Kidney (tissue), 14 donors: Measurements from ENCODE around the gene PADI1. TPM values are rescaled to one million over a fixed set of nuclear protein-coding genes. Genes with fewer than 3 reads are reported as not detected.

Experiments used
- DNase-seq, 5 donors: peaks; one replicate each; pipeline ENCODE4 v3.0.0-alpha.2; 2013 to 2020
- FAIRE-seq: peaks from 2 replicates; lab custom pipeline; 2012; peaks lifted over from hg19 to GRCh38; lab: Jason Lieb, UNC
- H3K27ac ChIP-seq, 2 donors: one replicate each; pipeline ENCODE4 v1.7.0; 2013; ENCODE audit warnings: low read depth in 2 of 2, low read length in 2 of 2, inconsistent platforms in 1 of 2
- H3K27me3 ChIP-seq: one replicate; pipeline ENCODE4 v1.7.1; 2013; ENCODE audit warnings: low read length, inconsistent platforms; ENCODE audit not compliant: control insufficient read depth, insufficient read depth
- H3K36me3 ChIP-seq, 3 donors: one replicate each; pipeline versions ENCODE4 v1.7.0 to v1.7.1; 2013; ENCODE audit warnings: low read length in 3 of 3, control low read depth in 1 of 3, inconsistent platforms in 1 of 3; ENCODE audit not compliant: insufficient read depth in 3 of 3, control insufficient read depth in 2 of 3
- H3K4me1 ChIP-seq, 3 donors: one replicate each; pipeline versions ENCODE4 v1.7.0 to v1.7.1; 2013; ENCODE audit warnings: low read length in 3 of 3, inconsistent platforms in 1 of 3, low read depth in 1 of 3; ENCODE audit not compliant: control insufficient read depth in 2 of 3, insufficient read depth in 2 of 3
- H3K4me3 ChIP-seq, 3 donors: one replicate each; pipeline versions ENCODE4 v1.7.0 to v1.8.1; 2013; ENCODE audit warnings: low read length in 3 of 3, control low read depth in 1 of 3, inconsistent platforms in 1 of 3
- H3K9ac ChIP-seq, 3 donors: one replicate each; pipeline versions ENCODE4 v1.7.0 to v1.7.1; 2013; ENCODE audit warnings: low read length in 3 of 3, control low read depth in 1 of 3, inconsistent platforms in 1 of 3
- H3K9me3 ChIP-seq, 3 donors: one replicate each; pipeline versions ENCODE4 v1.7.0 to v1.7.1; 2013; ENCODE audit warnings: low read length in 3 of 3, control low read depth in 1 of 3, inconsistent platforms in 1 of 3; ENCODE audit not compliant: control insufficient read depth in 2 of 3, insufficient read depth in 1 of 3
- intact Hi-C: fragments of 100-400 bp; cut with DNase I; formaldehyde crosslinking; loops from one replicate; pipeline ENCODE4 v1.11.1; 2022
- polyA plus RNA-seq: library from polyadenylated mRNA; stranded (reverse); fragments of 350-450 nt; fragmentation: Illumina TruSeq; extraction: RNeasy Lipid Tissue Mini Kit (QIAGEN cat#74804); gene quantifications from one replicate; pipeline ENCODE4 v1.2.3, GENCODE V29; 2014; ENCODE audit warnings: low read depth, low replicate concordance; ENCODE audit not compliant: insufficient read depth
- total RNA-seq: library from RNA; stranded (reverse); fragmentation: NEBNext Ultra II Directional; extraction: Animal tissue kit (Norgen Biotek cat#: 25700); gene quantifications from one replicate; pipeline ENCODE4 v1.2.1, GENCODE V29; 2021
- TF ChIP-seq, protein P1 (sequence below): IDR thresholded peaks from 3 replicates; pipeline ENCODE4 v1.5.1; 2012; ENCODE audit warnings: mild to moderate bottlenecking, moderate library complexity, borderline replicate concordance; ENCODE audit not compliant: insufficient read depth; ENCODE audit errors: extremely low read depth
- donor health status: control.
- donor health status: control.
- donor health status: control.
- donor health status: control.
- donor health status: control.
- donor health status: DM: yes; HTN: yes; CAD: no.
- donor health status: Normal renal cell carcinoma (clear cell type).

The PADI1 gene
- total and polyA plus RNA-seq, 2 donors from 2014 or later = 1.3 TPM; not detected in 1

DNA sequence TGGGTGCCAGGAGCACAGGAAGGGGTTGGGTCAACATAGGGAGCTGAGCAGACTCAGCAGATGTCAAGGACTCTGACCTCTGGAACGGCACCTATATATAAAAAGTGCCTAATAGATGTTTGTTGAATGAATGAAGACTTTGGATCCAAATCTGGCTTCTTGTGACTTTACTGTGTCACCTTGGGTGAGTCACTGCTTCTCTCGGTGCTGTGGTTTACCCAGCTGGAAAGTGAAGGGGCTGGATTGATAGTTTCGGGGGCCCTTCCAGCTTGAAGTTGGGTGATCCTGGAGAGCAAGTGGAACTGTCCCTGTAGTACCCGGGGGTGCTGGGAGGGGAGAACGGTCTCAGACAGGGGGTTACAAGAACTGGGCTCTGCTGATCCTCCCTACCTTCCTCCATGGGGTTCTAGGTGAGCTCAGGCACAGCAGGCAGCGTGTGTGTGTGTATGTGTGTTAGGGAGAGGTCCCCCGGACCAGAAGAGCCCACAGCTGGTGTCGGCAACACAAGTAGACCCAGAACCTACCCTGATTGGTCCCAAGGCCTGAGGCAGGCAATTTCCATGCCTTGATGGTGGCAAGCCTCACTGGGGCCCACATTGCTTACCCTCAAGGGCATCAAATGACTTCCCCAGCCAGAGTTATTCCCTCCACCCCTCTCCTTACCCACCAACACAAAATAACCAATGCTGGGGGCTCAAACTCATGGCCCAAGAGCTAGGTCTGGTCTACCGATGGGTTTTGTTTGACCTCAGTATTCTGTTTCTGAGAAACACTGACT, 5.5 kb upstream of the PADI1 start:
- H3K36me3 ChIP-seq = no peaks in the 10 kb centered on the region
- no peaks in the 10 kb centered on the region for H3K27me3 ChIP-seq
- intact Hi-C loops = no loop called here
- peak in 3 of 5 donors; percentile 8 to 34 (median 30) for DNase-seq
- H3K4me3 ChIP-seq = no peak overlapping the region
- H3K9me3 ChIP-seq = no peaks in the 10 kb centered on the region
- TF ChIP-seq, protein P1, sequence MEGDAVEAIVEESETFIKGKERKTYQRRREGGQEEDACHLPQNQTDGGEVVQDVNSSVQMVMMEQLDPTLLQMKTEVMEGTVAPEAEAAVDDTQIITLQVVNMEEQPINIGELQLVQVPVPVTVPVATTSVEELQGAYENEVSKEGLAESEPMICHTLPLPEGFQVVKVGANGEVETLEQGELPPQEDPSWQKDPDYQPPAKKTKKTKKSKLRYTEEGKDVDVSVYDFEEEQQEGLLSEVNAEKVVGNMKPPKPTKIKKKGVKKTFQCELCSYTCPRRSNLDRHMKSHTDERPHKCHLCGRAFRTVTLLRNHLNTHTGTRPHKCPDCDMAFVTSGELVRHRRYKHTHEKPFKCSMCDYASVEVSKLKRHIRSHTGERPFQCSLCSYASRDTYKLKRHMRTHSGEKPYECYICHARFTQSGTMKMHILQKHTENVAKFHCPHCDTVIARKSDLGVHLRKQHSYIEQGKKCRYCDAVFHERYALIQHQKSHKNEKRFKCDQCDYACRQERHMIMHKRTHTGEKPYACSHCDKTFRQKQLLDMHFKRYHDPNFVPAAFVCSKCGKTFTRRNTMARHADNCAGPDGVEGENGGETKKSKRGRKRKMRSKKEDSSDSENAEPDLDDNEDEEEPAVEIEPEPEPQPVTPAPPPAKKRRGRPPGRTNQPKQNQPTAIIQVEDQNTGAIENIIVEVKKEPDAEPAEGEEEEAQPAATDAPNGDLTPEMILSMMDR = no peak
- FAIRE-seq = no peak
- H3K9ac ChIP-seq = no peak overlapping the region
- H3K27ac ChIP-seq = no peak overlapping the region
- peaks cover 0 to 2% (median 0%) of the 10 kb centered on the region in 3 donors for H3K4me1 ChIP-seq

DNA sequence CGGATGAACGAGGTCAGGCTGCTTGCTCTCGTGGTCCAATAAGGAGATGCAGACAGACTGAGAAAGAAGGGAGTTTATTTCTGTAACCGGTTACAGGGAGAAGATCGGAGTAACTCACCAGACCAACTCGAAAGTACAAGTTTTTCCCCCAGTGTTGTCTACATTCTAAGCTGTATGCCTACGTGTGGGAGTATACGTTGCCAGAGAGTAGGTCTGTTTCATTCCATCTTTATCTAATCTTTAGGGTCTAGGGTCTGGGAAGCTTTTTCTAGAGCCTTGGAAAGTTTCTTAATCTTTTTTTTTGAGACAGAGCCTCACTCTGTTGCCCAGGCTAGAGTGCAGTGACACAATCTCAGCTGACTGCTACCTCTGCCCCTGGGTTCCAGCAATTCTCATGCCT, 4.7 kb upstream of the PADI1 start:
- intact Hi-C loops = no loop called here
- FAIRE-seq (no peak), DNase-seq (peak in 1 of 5 donors; percentile 22)
- TF ChIP-seq, protein P1 = no peak
- no peaks in the 10 kb centered on the region for H3K9me3 ChIP-seq
- H3K9ac ChIP-seq = no peak overlapping the region
- no peaks in the 10 kb centered on the region for H3K27me3 ChIP-seq
- no peaks in the 10 kb centered on the region for H3K36me3 ChIP-seq
- no peak overlapping the region for H3K27ac ChIP-seq
- no peak overlapping the region for H3K4me3 ChIP-seq
- peaks cover 0 to 2% (median 0%) of the 10 kb centered on the region in 3 donors for H3K4me1 ChIP-seq

DNA sequence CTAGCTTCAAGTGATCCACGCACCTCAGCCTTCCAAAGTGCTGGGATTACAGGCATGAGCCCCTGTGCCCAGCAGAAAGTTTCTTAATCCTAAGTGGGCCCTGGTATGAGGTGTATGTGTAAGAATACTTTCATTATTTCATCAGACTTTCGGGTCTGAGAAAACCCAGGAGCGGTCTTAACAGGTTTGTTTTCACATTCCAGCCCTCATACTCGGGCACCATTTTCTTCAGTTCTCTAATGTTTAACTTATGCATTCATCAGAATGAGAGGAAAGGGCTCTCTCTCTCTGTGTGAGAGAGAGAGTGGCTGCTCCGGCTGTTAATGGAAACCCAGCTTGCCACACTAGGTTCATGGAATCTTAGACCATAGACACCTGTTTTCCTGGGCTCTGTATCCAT, 4.2 kb upstream of the PADI1 start:
- Histone ChIP-seq H3K9ac (no peak overlapping the region), H3K27me3 (no peaks in the 10 kb centered on the region), H3K27ac (peak overlapping the region in 1 of 2 donors; percentile 23), H3K4me3 (no peak overlapping the region), H3K36me3 (no peaks in the 10 kb centered on the region), H3K9me3 (no peaks in the 10 kb centered on the region), H3K4me1 (peaks cover 0 to 2% (median 0%) of the 10 kb centered on the region in 3 donors)
- FAIRE-seq = no peak
- intact Hi-C loops = no loop called here
- DNase-seq = peak; percentile 18 to 75 (median 27)
- TF ChIP-seq, protein P1 = no peak
